Transverse colon (tissue), 4 donors: ENCODE data around the gene LCK. TPM values are rescaled to one million over a fixed set of nuclear protein-coding genes. Genes with fewer than 3 reads are reported as not detected.

ENCODE experiments used
- DNase-seq: peaks from one replicate; pipeline ENCODE4 v3.0.0-alpha.2; 2019
- H3K27ac ChIP-seq, 4 donors: fragments of 200-600 bp; sonication (generic); 2 replicates each; pipeline ENCODE4 v1.5.1; 2016 to 2018; ENCODE audit warnings: inconsistent platforms in 4 of 4
- H3K27me3 ChIP-seq: fragments of 200-600 bp; sonication (generic); 2 replicates; pipeline ENCODE4 v1.5.1; 2017; ENCODE audit warnings: inconsistent platforms
- H3K36me3 ChIP-seq, 4 donors: fragments of 200-600 bp; sonication (generic); 2 replicates each; pipeline ENCODE4 v1.5.1; 2017 to 2019; ENCODE audit warnings: inconsistent platforms in 4 of 4
- H3K4me1 ChIP-seq, 4 donors: fragments of 200-600 bp; sonication (generic); 2 replicates each; pipeline ENCODE4 v1.5.1; 2017 to 2020; ENCODE audit warnings: inconsistent platforms in 4 of 4
- H3K4me3 ChIP-seq, 4 donors: fragments of 200-600 bp; sonication (generic); 1 replicate in 1 of 4; 2 replicates in 3 of 4; pipeline versions ENCODE4 v1.5.1 to v1.6.1; 2017 to 2019; ENCODE audit warnings: inconsistent platforms in 4 of 4
- H3K9me3 ChIP-seq, 2 donors: fragments of 200-600 bp; sonication (generic); 2 replicates each; pipeline ENCODE4 v1.5.1; 2017 to 2019; ENCODE audit warnings: inconsistent platforms in 2 of 2
- EP300 ChIP-seq: sonication (generic); formaldehyde crosslinking; IDR thresholded peaks from one replicate; pipeline ENCODE4 v1.6.1; 2017; ENCODE audit warnings: antibody characterized with exemption, low read depth
- POLR2A ChIP-seq: fragments of 450-650 bp; IDR thresholded peaks from one replicate; pipeline ENCODE4 v1.6.1; 2016; ENCODE audit warnings: antibody characterized with exemption, mild to moderate bottlenecking, moderate library complexity
- POLR2AphosphoS5 ChIP-seq, 3 donors: sonication (generic); formaldehyde crosslinking; IDR thresholded peaks; one replicate each; pipeline ENCODE4 v1.6.1; 2016; ENCODE audit warnings: antibody characterized with exemption in 3 of 3
- WGBS, 2 donors: methylation state at CpG; one replicate each; pipeline ENCODE4 v1.1.5; 2018; ENCODE audit warnings: low coverage in 1 of 2; 5-methylcytosine and 5-hydroxymethylcytosine counted together
- in situ Hi-C, 4 donors: fragments of 200-750 bp; cut with MboI; loops; one replicate each; pipeline versions ENCODE4 v1.15.0 to v1.15.1; 2017; ENCODE audit warnings: low sequenced_read_pairs in 3 of 4, low pct_ligation_motif_present in 1 of 4, low pct_unique_long_range_greater_than_20kb in 1 of 4
- intact Hi-C: fragments of 100-400 bp; cut with DNase I; formaldehyde crosslinking; loops from one replicate; pipeline ENCODE4 v1.15.1; 2023; ENCODE audit warnings: low total_unique reads
- total RNA-seq, 4 donors: library from RNA; depleted of rRNA; stranded (reverse); fragments of >200 nt; gene quantifications; one replicate each; pipeline ENCODE4 v1.1.0, GENCODE V29; 2016
- TF ChIP-seq, protein P1 (sequence below), 5 experiments: fragments of 200-600 bp in 3 of 5; fragments of 450-650 bp in 2 of 5; sonication (generic) in 3 of 5; IDR thresholded peaks; 1 replicate in 2 of 5; 2 replicates in 3 of 5; pipeline ENCODE4 v1.5.1; 2016 to 2017; ENCODE audit warnings: antibody characterized with exemption in 5 of 5, inconsistent platforms in 3 of 5, mild to moderate bottlenecking in 2 of 5, moderate library complexity in 1 of 5

Gene LCK
- total RNA-seq, 4 donors from 2014 or later, result 4.5 to 12.3 (median 8.7) TPM; not detected in 1

DNA sequence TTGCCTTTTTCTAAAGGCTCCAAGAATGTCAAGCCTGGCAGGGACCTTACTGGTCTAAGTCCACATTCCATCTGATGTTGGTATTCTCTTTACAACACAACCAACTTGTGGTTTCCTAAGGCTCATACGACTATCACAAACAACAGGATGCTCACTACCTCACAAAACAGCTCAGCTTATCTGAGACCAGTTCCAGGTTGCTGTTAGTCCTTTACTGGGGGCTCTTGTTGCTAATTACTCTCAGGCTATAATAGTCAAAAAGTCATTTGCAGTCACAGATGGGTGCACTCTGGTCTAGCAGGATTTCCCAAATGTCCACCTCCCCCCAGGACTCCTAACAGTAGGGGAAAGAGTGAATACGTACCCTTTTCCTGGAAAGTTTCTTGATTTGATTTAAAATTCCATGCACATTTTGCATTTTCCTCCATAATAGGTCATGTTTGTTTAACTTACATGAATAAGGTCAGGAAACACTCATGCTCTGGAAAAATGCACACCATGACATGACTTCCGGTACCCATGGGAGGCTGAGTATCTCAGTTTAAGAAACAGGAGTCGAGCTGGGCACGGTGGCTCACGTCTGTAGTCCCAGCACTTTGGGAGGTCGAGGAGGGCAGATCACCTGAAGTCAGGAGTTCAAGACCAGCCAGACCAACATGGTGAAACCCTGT lies 16.0 kb downstream of the LCK start:
- Histone ChIP-seq H3K27ac (peak overlapping the region in 1 of 4 donors; percentile 4), H3K9me3 (no peaks in the 10 kb centered on the region), H3K4me3 (no peak overlapping the region), H3K36me3 (no peaks in the 10 kb centered on the region), H3K27me3 (no peaks in the 10 kb centered on the region), H3K4me1 (no peaks in the 10 kb centered on the region)
- in situ Hi-C loops (no loop called here), intact Hi-C loops (no loop called here)
- WGBS, 2 donors, result 65 to 69% methylated on average over 3 to 7 of the region's 7 CpGs
- DNase-seq, result no peak
- TF ChIP-seq POLR2A, result no peak
- TF ChIP-seq POLR2AphosphoS5 (IDR thresholded peaks at IDR 0.05), result no peak
- TF ChIP-seq EP300, result no peak
- TF ChIP-seq, protein P1, sequence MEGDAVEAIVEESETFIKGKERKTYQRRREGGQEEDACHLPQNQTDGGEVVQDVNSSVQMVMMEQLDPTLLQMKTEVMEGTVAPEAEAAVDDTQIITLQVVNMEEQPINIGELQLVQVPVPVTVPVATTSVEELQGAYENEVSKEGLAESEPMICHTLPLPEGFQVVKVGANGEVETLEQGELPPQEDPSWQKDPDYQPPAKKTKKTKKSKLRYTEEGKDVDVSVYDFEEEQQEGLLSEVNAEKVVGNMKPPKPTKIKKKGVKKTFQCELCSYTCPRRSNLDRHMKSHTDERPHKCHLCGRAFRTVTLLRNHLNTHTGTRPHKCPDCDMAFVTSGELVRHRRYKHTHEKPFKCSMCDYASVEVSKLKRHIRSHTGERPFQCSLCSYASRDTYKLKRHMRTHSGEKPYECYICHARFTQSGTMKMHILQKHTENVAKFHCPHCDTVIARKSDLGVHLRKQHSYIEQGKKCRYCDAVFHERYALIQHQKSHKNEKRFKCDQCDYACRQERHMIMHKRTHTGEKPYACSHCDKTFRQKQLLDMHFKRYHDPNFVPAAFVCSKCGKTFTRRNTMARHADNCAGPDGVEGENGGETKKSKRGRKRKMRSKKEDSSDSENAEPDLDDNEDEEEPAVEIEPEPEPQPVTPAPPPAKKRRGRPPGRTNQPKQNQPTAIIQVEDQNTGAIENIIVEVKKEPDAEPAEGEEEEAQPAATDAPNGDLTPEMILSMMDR (IDR thresholded peaks at IDR 0.05), result no peak

DNA sequence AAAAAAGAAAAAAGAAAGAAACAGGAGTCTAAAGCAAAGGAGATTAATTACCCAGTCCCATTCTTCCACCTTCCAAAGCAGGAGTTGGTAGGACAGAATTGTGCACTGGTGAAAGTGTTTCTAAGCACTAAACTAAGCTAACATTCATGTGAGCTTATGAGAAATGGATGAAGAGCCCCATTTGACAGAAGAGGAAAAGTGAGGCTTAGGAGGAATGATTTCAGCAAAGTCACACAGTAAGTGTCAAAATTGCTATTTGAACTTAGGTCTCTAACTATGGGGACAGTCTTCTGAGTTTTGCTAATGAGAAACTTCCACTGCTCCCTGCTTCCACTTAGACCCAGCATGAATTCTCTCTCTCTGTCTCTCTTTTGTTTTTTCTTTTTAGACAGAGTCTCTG lies 18.7 kb downstream of the LCK start:
- no peaks in the 10 kb centered on the region for H3K36me3 ChIP-seq
- peaks cover 0 to 3% (median 0%) of the 10 kb centered on the region in 4 donors for H3K4me1 ChIP-seq
- intact Hi-C loops, result no loop called here
- TF ChIP-seq POLR2AphosphoS5 (IDR thresholded peaks at IDR 0.05), result no peak
- TF ChIP-seq POLR2A, result no peak
- TF ChIP-seq EP300, result no peak
- TF ChIP-seq, protein P1 (IDR thresholded peaks at IDR 0.05), result no peak
- in situ Hi-C loops, result no loop called here
- no peaks in the 10 kb centered on the region for H3K9me3 ChIP-seq
- H3K27ac ChIP-seq, result no peak overlapping the region
- no peak overlapping the region for H3K4me3 ChIP-seq
- peaks cover 7% of the 10 kb centered on the region for H3K27me3 ChIP-seq
- no peak for DNase-seq

DNA sequence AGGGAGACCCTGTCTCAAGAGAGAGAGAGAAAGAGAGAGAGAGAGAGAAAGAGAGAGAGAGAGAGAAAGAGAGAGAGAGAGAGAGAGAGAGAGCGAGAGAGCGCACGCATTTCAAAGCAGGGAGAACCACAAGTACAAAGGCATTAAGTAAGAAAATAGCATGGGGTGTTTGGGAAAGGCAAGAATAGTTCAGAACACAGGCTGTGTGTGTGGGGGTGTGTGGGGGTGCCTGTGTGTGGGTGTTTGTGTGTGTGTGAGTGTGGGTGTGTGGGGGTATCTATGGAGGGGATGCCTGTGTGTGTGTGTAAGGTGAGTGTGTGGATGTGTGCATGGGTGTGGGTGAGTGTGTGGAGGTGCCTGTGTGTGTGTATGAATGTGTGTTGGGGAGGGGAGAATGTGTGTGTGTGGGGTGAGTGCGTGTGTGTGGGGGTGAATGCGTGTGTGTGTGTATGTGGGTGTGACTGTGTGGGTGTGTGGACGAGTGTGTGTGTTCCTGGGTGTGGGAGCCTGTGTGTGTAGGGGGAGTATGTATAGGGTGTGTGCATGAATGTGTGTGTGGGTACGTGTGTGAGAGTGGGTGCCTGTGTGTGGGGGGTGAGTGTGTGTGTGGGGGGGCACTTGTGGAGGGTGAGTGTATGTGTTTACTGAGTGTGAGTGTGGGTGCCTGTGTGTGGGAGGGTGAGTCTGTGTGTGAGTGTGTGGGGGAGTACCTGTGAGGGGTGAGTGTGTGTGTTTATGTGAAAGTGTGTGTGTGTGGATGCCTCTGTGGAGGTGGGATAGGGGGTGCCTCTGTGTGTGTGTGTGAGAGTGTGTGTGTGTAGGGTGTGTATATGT lies 21.7 kb downstream of the LCK start:
- in situ Hi-C loops (no loop called here), intact Hi-C loops (no loop called here)
- peaks cover 24% of the 10 kb centered on the region for H3K27me3 ChIP-seq
- no peak for DNase-seq
- no peaks in the 10 kb centered on the region for H3K36me3 ChIP-seq
- H3K4me3 ChIP-seq, result no peak overlapping the region
- H3K27ac ChIP-seq, result no peak overlapping the region
- no peaks in the 10 kb centered on the region for H3K9me3 ChIP-seq
- peaks cover 0 to 7% (median 0%) of the 10 kb centered on the region in 4 donors for H3K4me1 ChIP-seq
- TF ChIP-seq EP300 (no peak), POLR2A (no peak), POLR2AphosphoS5 (IDR thresholded peaks at IDR 0.05) (no peak)
- WGBS, 2 donors, result 66 to 74% methylated on average over 2 to 7 of the region's 7 CpGs

DNA sequence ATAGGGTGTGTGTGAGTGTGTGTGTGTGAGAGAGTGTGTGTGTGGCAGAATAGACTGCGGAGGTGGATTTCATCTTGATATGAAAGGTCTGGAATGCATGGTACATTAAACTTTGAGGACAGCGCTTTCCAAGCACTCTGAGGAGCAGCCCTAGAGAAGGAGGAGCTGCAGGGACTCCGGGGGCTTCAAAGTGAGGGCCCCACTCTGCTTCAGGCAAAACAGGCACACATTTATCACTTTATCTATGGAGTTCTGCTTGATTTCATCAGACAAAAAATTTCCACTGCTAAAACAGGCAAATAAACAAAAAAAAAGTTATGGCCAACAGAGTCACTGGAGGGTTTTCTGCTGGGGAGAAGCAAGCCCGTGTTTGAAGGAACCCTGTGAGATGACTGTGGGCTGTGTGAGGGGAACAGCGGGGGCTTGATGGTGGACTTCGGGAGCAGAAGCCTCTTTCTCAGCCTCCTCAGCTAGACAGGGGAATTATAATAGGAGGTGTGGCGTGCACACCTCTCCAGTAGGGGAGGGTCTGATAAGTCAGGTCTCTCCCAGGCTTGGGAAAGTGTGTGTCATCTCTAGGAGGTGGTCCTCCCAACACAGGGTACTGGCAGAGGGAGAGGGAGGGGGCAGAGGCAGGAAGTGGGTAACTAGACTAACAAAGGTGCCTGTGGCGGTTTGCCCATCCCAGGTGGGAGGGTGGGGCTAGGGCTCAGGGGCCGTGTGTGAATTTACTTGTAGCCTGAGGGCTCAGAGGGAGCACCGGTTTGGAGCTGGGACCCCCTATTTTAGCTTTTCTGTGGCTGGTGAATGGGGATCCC lies 22.5 kb downstream of the LCK start:
- no peak for TF ChIP-seq POLR2A
- TF ChIP-seq, protein P1 (IDR thresholded peaks at IDR 0.05), result peak in 1 of 5 experiments; percentile 14
- peak; percentile 51 for DNase-seq

More for the DNA sequence above, 22.5 kb downstream of the LCK start:
- Histone ChIP-seq H3K27ac (no peak overlapping the region), H3K4me3 (no peak overlapping the region), H3K36me3 (no peaks in the 10 kb centered on the region), H3K27me3 (peaks cover 24% of the 10 kb centered on the region), H3K4me1 (peaks cover 0 to 7% (median 0%) of the 10 kb centered on the region in 4 donors), H3K9me3 (no peaks in the 10 kb centered on the region)
- intact Hi-C loops (no loop called here), in situ Hi-C loops (no loop called here)
- 25 to 35% methylated on average over 4 to 10 of the region's 10 CpGs for WGBS, 2 donors
